ENCODE results near the gene AP5S1. TPM values are rescaled to one million over a fixed set of nuclear protein-coding genes. Genes with fewer than 3 reads are reported as not detected.

AP5S1 gene
- total and polyA plus RNA-seq, 9 of the 15 experiments (the other 6 are each of a cell fraction or from before 2014, with no cell fraction given), result 2.6 to 8.8 (median 4.4) TPM

GRCh38 chr20:3782597-3782996, 37.8 kb upstream of the AP5S1 start:
- H3K27me3 ChIP-seq (ENCODE audit: control insufficient read depth in 2 of 2, insufficient read depth in 2 of 2, low read length in 2 of 2), result no peaks in the 10 kb centered on the region
- no peaks in the 10 kb centered on the region for H3K9me1 ChIP-seq (ENCODE audit: control insufficient read depth, insufficient read depth, low read length)
- CTCF ChIA-PET (ENCODE audit: low intra/inter-chr PET ratio), result no interaction called here
- H4K20me1 ChIP-seq (replicated peaks; ENCODE audit: control insufficient read depth, insufficient read depth, low read length), result peaks cover 6% of the 10 kb centered on the region
- BruUV-seq (replicated peaks), result no TSS peak
- no peak for DNase-seq (ENCODE audit: extremely low read depth in 1 of 4, low spot score in 3 of 4)
- H2AFZ ChIP-seq (ENCODE audit: low read depth, low read length), result no peak overlapping the region
- H3K4me1 ChIP-seq (replicated peaks in 1 of 2; ENCODE audit: control insufficient read depth in 2 of 2, insufficient read depth in 2 of 2, low read length in 2 of 2), result peaks cover 8 to 50% of the 10 kb centered on the region in 2 experiments; a peak in 3 of 5 replicates
- no peak overlapping the region for H3K4me3 ChIP-seq
- no peak for FAIRE-seq
- WGBS (ENCODE audit: insufficient coverage, low coverage, missing lambda C conversion rate), result 86% methylated on average over 6 of the region's 6 CpGs
- no peak for ATAC-seq
- peaks cover 21% of the 10 kb centered on the region; the same call in 1 of the 3 replicates for H3K36me3 ChIP-seq (ENCODE audit: control insufficient read depth, insufficient read depth, low read length)
- no peak for TF ChIP-seq SIX5 (IDR thresholded peaks at IDR 0.05; ENCODE audit: borderline replicate concordance in 1 of 2, insufficient read depth in 1 of 2, low read depth in 1 of 2, low read length in 2 of 2)
- no peak for TF ChIP-seq NFYB (IDR thresholded peaks at IDR 0.05; ENCODE audit: extremely low read depth, insufficient read length)
- no peak for TF ChIP-seq ILF3 (IDR thresholded peaks at IDR 0.05; ENCODE audit: borderline replicate concordance)
- no peak for TF ChIP-seq HCFC1 (IDR thresholded peaks at IDR 0.05; ENCODE audit: low read depth, low read length)
- TF ChIP-seq NRF1 (conservative IDR thresholded peaks at IDR 0.05 in 1 of 2, IDR thresholded peaks at IDR 0.05 in 1 of 2), result no peak
- TF ChIP-seq PCBP1 (IDR thresholded peaks at IDR 0.05; ENCODE audit: low read depth, low read length, poor library complexity, severe bottlenecking), result no peak
- TF ChIP-seq ELK3 (CRISPR knock-in tag; IDR thresholded peaks at IDR 0.05), result no peak
- TF ChIP-seq RAD51 (IDR thresholded peaks at IDR 0.05; ENCODE audit: borderline replicate concordance, low read depth), result no peak
- no peak for TF ChIP-seq DIDO1 (tag; IDR thresholded peaks at IDR 0.05; ENCODE audit: low read depth)
- no peak for TF ChIP-seq ARNT (IDR thresholded peaks at IDR 0.05)
- no peak for TF ChIP-seq NFIC (IDR thresholded peaks at IDR 0.05)
- TF ChIP-seq KLF6 (CRISPR knock-in tag; IDR thresholded peaks at IDR 0.05; ENCODE audit: borderline replicate concordance), result no peak
- TF ChIP-seq ZNF224 (CRISPR knock-in tag; IDR thresholded peaks at IDR 0.05), result no peak
- no peak for TF ChIP-seq BCLAF1 (IDR thresholded peaks at IDR 0.05; ENCODE audit: borderline replicate concordance in 1 of 2, control insufficient read depth in 1 of 2, low read depth in 2 of 2, low read length in 1 of 2)
- TF ChIP-seq CBX8 (IDR thresholded peaks at IDR 0.05; ENCODE audit: borderline replicate concordance, extremely low read depth, low read depth, low read length, poor library complexity, severe bottlenecking), result no peak
- no peak for TF ChIP-seq CCNT2 (IDR thresholded peaks at IDR 0.05; ENCODE audit: borderline replicate concordance, extremely low read depth, insufficient read length, low read depth, low read length)
- TF ChIP-seq HLTF (IDR thresholded peaks at IDR 0.05), result no peak
- TF ChIP-seq TEAD2 (tag; IDR thresholded peaks at IDR 0.05), result no peak
- POLR2A ChIA-PET, result interaction anchor here (0.7 to 1.7 kb wide), 3 partner anchors 15 to 85 kb away, joined by 3 to 4 read pairs (median 3); partner anchors contain the start of gene ADISSP
- intact Hi-C loops (cut with micrococcal nuclease), result loop anchor here (10.0 kb wide), 2 partner anchors 108 to 412 kb away; no protein-coding TSS in a partner anchor
- H3K9ac ChIP-seq (ENCODE audit: insufficient read depth in 1 of 2, low read depth in 2 of 2, low read length in 2 of 2), result peak overlapping the region in 1 of 2 experiments; percentile 35; a peak in 1 of 4 replicates
- no peak overlapping the region for H3K27ac ChIP-seq (ENCODE audit: extremely low read depth, low read depth, low read length)
- H3K9me3 ChIP-seq (replicated peaks; ENCODE audit: control insufficient read depth, insufficient read depth, low read depth, low read length), result no peaks in the 10 kb centered on the region
- in situ Hi-C loops (cut with MboI), result no loop called here
- peaks cover 31% of the 10 kb centered on the region for H3K79me2 ChIP-seq (ENCODE audit: control insufficient read depth, insufficient read depth, low read length)
- no peak overlapping the region for H3K4me2 ChIP-seq (ENCODE audit: insufficient read depth, low read length)

All from K562 (cell line).